Measurements from ENCODE around the gene CCDC85C. TPM values are rescaled to one million over a fixed set of nuclear protein-coding genes. Genes with fewer than 3 reads are reported as not detected.

The CCDC85C gene
- total RNA-seq, 2 experiments from 2014 or later, result 5.8 to 7.5 TPM

DNA sequence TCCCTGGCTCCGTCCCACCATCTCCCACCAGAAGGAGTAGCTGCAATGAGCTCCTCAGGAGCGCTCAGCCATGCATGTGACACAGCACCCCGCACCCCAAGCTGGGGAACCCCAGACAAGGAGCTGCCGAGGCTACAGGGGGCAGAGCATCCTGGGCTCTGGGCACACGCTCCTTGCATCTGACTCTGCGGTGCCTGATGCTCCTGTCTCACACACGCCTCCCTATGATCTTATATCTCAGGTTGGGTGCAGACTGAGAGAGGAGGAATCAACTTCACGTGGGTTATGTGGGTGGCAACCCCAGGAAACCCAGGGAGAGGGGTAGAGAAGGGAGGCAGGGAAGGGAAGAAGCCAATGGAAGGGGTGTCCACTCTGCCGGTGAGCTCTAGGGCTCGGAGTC, 62.8 kb downstream of the CCDC85C start:
- no peaks in the 10 kb centered on the region for H3K9me3 Mint-ChIP-seq
- H3K4me3 ChIP-seq (ENCODE audit: low read length), result no peak overlapping the region
- H3K4me3 Mint-ChIP-seq, result no peak overlapping the region
- TF ChIP-seq, protein P1, sequence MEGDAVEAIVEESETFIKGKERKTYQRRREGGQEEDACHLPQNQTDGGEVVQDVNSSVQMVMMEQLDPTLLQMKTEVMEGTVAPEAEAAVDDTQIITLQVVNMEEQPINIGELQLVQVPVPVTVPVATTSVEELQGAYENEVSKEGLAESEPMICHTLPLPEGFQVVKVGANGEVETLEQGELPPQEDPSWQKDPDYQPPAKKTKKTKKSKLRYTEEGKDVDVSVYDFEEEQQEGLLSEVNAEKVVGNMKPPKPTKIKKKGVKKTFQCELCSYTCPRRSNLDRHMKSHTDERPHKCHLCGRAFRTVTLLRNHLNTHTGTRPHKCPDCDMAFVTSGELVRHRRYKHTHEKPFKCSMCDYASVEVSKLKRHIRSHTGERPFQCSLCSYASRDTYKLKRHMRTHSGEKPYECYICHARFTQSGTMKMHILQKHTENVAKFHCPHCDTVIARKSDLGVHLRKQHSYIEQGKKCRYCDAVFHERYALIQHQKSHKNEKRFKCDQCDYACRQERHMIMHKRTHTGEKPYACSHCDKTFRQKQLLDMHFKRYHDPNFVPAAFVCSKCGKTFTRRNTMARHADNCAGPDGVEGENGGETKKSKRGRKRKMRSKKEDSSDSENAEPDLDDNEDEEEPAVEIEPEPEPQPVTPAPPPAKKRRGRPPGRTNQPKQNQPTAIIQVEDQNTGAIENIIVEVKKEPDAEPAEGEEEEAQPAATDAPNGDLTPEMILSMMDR (IDR thresholded peaks at IDR 0.05), result no peak
- POLR2A ChIA-PET, result no interaction called here
- CTCF ChIA-PET, result no interaction called here
- H3K9me3 ChIP-seq (ENCODE audit: control insufficient read depth in 1 of 2, insufficient read depth in 1 of 2, low read length in 2 of 2), result no peaks in the 10 kb centered on the region
- peaks cover 5% of the 10 kb centered on the region for H3K4me1 ChIP-seq (ENCODE audit: insufficient read depth, low read length)
- peaks cover 5% of the 10 kb centered on the region for H3K4me1 Mint-ChIP-seq (ENCODE audit: low read depth)
- no peak for DNase-seq
- no peaks in the 10 kb centered on the region for H3K27me3 Mint-ChIP-seq
- intact Hi-C loops (cut with DNase I, micrococcal nuclease), result no loop called here
- H3K36me3 ChIP-seq (ENCODE audit: insufficient read depth, low read length), result no peaks in the 10 kb centered on the region
- ATAC-seq (ENCODE audit: poor library complexity), result no peak
- no peaks in the 10 kb centered on the region for H3K36me3 Mint-ChIP-seq (ENCODE audit: low read depth)
- no peak overlapping the region for H3K27ac ChIP-seq (ENCODE audit: low read depth in 1 of 2, low read length in 2 of 2)
- H3K27ac Mint-ChIP-seq, result no peak overlapping the region
- no peaks in the 10 kb centered on the region for H3K27me3 ChIP-seq (ENCODE audit: control insufficient read depth in 1 of 2, insufficient read depth in 2 of 2, low read length in 2 of 2)

- H3K36me3 Mint-ChIP-seq (ENCODE audit: low read depth), result no peaks in the 10 kb centered on the region
- Histone ChIP-seq H3K4me1 (ENCODE audit: insufficient read depth, low read length) (peaks cover 5% of the 10 kb centered on the region), H3K27ac (ENCODE audit: low read depth in 1 of 2, low read length in 2 of 2) (no peak overlapping the region), H3K27me3 (ENCODE audit: control insufficient read depth in 1 of 2, insufficient read depth in 2 of 2, low read length in 2 of 2) (no peaks in the 10 kb centered on the region), H3K9me3 (ENCODE audit: control insufficient read depth in 1 of 2, insufficient read depth in 1 of 2, low read length in 2 of 2) (no peaks in the 10 kb centered on the region), H3K4me3 (ENCODE audit: low read length) (no peak overlapping the region), H3K36me3 (ENCODE audit: insufficient read depth, low read length) (no peaks in the 10 kb centered on the region)
- POLR2A ChIA-PET, result no interaction called here
- CTCF ChIA-PET, result no interaction called here
- DNase-seq (no peak), ATAC-seq (ENCODE audit: poor library complexity) (no peak)
- no peak overlapping the region for H3K4me3 Mint-ChIP-seq
- peaks cover 5% of the 10 kb centered on the region for H3K4me1 Mint-ChIP-seq (ENCODE audit: low read depth)
- H3K9me3 Mint-ChIP-seq, result no peaks in the 10 kb centered on the region
- intact Hi-C loops (cut with DNase I, micrococcal nuclease), result no loop called here
- TF ChIP-seq, protein P1 (IDR thresholded peaks at IDR 0.05), result no peak
- H3K27me3 Mint-ChIP-seq, result no peaks in the 10 kb centered on the region
- no peak overlapping the region for H3K27ac Mint-ChIP-seq
These were observed 63.6 kb downstream of the CCDC85C start for GRCh38 chr14:99540196-99541032.

DNA sequence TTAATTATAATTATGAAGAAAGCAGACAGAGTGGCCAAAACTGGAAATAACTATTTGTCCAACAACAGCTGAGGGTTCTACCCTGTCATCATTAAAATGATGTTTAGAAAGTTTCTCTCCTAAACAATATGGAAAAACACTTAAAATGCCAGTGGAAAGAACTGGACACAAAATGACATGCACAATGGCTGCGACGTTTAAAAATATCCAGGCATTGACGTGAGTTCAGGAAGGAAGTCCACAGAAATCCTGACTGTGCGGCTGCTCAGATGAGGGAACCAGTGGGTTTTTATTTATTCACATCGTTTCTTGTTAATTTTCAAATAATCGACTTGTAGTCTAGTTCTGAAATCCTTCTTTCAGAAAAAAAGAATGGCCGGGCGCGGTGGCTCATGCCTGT, 64.5 kb downstream of the CCDC85C start:
- ATAC-seq (ENCODE audit: poor library complexity) (no peak), DNase-seq (no peak)
- no peaks in the 10 kb centered on the region for H3K9me3 Mint-ChIP-seq
- intact Hi-C loops (cut with DNase I, micrococcal nuclease), result no loop called here
- H3K4me3 ChIP-seq (ENCODE audit: low read length), result no peak overlapping the region
- H3K27ac Mint-ChIP-seq, result no peak overlapping the region
- TF ChIP-seq, protein P1 (IDR thresholded peaks at IDR 0.05), result no peak
- H3K4me3 Mint-ChIP-seq, result no peak overlapping the region
- no peaks in the 10 kb centered on the region for H3K27me3 Mint-ChIP-seq
- H3K4me1 Mint-ChIP-seq (ENCODE audit: low read depth), result peaks cover 5% of the 10 kb centered on the region
- H3K36me3 ChIP-seq (ENCODE audit: insufficient read depth, low read length), result no peaks in the 10 kb centered on the region
- H3K9me3 ChIP-seq (ENCODE audit: control insufficient read depth in 1 of 2, insufficient read depth in 1 of 2, low read length in 2 of 2), result no peaks in the 10 kb centered on the region
- H3K4me1 ChIP-seq (ENCODE audit: insufficient read depth, low read length), result peaks cover 5% of the 10 kb centered on the region
- POLR2A ChIA-PET, result no interaction called here
- H3K36me3 Mint-ChIP-seq (ENCODE audit: low read depth), result no peaks in the 10 kb centered on the region
- H3K27me3 ChIP-seq (ENCODE audit: control insufficient read depth in 1 of 2, insufficient read depth in 2 of 2, low read length in 2 of 2), result no peaks in the 10 kb centered on the region
- CTCF ChIA-PET, result no interaction called here
- no peak overlapping the region for H3K27ac ChIP-seq (ENCODE audit: low read depth in 1 of 2, low read length in 2 of 2)
